GOT3 (cell line): ENCODE measurements around the gene MAP1S.

Source experiments
- DNase-seq: peaks from one replicate; lab custom pipeline; 2025; ENCODE audit warnings: mixed read lengths; lab: John Stamatoyannopoulos, UW

Gene MAP1S

DNA sequence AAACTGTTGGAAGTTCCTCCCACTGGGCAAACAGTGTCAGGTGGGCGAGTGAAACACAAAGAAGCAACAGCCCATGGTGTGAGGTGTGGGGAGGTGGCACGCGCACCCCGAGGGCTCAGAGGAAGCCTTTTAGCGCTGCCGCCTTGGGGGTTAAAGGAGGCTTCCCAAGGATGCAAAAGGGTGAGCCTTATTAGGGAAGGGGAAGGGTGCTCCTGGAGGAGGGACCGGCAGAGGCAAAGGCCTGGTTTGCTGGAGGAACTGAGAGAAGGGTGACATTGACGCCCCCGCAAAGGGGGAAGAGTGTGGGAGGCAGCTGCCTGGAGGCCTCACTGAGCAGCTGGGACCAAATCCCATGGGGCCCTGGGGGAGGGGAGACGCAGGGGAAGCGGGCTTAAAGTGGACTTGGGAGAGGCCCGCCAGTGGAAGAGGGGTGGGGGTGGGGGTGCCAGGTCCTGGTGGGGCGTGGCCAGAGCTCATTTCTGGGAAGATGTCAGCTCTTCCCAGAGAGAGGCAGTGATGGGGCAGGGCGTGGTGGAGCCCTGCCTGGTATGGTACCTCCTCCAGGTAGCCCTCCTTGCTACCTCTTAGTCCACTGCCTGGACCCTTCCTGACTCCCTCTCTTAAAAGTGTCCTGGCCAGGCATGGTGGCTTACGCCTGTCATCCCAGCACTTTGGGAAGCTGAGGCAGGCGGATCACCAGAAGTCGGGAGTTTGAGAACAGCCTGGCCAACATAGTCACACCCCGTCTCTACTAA lies 20.0 kb downstream of the MAP1S start:
- DNase-seq: no peak

DNA sequence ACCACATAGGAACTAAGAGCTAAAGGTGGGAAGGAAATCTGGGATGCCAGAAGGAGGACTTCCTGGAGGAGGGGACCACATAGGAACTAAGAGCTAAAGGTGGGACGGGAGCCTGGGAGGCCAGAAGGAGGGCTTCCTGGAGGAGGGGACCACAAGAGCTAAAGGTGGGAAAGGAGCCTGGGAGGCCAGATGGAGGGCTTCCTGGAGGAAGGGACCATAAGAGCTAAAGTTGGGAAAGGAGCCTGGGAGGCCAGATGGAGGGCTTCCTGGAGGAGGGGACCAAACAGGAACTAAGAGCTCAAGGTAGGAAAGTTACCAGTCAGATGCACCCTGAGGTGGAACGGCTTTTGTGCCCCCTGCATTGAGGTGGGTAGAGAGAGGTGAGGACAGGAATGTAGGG lies 22.2 kb downstream of the MAP1S start:
- no peak for DNase-seq

DNA sequence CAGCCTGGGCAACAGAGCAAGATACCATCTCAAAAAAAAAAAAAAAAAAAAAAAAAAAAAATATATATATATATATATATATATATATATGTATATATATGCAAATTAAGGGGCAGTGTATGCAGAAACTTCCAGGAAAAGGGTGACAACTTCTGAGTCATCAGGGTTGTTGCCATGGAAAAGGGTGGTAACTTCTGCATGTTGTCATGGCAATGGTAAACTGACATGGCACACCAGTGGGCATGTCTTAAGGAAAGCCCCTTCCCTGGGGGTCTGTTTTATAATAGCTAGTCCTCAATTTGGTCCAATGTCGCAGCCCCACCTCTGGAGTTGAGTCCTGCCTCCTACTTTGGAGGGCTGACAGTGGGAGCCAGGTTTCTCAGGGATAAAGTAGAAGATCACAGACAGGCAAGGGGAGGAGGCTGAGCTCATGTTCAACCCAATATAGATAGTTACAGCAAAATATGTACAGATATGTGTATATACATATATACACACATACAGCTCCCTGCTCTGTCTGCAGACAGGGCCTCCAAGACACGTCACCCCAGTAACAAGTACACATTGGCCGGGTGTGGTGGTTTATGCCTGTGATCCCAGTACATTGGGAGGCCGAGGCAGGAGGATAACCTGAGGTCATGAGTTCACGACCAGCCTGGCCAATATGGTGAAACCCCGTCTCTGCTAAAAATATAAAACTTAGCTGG lies 24.7 kb downstream of the MAP1S start:
- DNase-seq: no peak

DNA sequence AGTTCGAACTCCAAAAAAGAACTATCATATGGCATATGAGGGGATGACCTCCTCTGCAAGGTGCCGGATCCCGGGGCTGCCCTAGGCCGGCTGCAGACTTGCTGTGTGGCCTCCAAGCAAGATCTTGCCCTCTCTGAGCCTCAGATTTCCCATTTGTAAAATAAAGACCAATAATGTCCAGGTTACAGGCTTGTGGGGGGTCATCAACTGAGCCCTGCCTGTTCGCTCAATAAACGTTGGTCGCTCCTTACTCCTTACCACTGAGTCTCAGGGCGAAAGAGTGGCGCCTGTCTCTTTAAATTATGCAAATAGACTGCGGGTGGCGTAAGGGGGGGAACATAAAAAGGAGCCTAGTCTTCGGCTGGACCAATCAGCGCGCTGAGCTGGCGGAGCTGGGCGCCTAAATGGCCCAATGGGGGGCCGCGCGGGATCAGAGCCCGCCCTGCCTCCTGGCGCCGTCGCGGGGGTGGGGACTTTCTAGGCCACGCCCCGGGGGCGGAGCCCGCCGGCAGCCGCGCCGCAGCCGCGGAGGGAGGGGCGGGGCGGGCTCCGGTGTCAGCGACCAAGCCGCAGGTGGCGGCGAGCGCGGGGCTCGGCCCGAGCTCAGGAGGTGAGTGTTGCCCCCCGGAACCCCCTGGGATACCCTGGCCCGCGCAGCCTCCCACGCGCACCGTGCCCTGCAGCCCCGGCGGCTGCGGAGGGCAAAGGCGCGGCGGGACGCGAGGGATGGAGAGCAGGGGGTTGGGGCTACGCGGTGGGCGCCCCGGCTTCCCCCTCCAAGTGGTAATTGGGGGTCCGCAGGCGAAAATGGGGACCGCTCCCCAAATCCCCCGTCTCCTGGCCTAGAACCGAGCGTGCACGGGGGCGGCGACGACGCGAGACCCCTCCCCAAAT lies 28.2 kb downstream of the MAP1S start:
- DNase-seq: peak; percentile 80

DNA sequence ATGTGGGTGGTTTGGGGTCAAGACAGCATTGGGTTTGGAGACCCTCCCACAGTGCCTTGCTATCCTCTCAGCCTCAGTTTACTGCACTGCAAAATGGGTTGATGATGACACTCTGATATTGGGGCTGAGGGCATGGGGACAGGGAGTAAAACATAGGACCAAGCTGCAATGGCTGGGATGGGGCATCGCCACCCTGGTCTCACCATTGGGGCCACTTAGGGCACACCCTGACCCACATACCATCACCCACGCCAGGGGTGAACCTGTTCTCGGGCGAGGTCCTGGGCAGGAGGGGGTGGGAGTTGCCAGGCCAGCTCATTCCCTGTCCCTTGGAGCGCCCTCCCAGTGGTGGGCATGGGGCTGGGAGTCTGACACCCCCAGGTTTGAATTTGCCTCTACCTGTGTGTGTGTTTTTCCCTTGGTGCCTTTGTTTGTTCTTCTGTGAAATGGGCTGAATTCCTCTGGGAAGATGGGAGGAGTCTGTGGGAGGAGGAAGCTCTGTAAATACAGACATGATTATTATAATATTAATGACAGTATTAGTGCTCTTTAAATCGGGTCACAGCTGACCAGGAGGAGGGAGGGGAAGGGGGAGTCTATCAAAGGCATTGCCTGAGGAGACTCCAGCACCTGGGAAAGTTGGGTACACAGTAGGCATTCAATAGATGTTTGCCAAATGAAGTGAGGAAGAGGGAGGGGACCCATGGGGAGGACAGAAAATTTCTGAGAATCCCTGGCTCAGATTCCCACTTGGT lies 29.8 kb downstream of the MAP1S start:
- no peak for DNase-seq

DNA sequence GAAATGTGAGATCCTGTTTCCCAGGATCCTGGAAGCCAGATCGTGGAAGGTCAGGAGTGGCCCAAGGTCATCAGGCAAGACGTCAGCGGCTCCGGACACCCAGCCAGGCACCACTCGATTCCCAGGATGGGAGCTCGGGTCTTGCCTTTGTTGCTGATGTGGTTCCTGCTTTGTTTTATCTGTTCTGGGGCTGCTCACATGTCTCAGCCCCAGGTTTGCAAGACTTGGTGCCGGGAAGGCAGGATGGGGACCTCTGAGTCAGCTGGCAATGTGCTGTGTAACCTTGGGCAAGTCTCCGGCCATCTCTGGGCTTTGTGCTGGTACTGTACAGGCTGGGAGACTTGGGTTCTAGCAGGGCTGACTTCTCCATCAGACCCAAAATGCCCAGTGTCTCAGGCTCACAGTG lies 30.6 kb downstream of the MAP1S start:
- no peak for DNase-seq

DNA sequence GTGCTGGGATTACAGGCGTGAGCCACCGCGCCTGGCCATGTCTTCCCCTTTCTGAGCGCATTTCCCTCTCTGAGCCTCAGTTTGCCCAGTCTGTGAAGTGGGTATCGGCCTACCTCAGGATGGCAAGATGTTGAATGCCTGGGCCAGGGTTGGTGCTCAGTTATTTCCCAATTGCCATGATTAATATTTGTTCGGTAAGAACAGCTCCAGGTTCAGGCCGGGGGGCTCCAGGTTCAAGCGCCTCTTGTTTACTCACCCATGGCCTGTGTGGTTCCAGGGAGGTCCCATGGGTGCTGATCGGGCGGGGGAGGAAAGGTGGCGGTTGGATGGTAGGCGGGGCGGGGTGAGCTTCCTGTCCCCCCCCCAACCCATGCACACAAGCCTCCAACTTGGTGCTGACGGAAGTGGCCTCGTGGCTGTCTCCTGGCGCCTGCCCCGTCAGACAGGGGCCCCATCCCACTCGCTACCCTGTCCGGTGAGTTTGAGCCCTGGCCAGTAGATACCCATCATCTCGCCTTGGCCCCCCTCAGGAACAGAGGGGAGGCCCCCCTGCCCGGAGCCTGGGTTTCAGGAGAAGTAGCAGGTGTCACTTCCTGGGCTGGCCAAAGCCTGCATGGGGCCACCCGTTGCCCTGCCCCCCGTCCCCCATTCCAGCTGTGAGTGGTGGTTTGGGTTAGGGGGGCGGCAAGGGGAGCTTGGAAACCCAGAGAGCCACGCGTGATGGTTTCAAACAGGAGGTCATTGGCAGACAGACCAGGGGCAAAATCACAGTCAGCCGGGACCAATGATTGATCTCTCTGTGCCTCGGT lies 32.0 kb downstream of the MAP1S start, which contains the start of gene FCHO1:
Gene FCHO1, plus strand, starts transcription at position 375 of the 809 bp plus-strand sequence. CDS start 3,688 bp downstream, outside the sequence.
- DNase-seq: no peak

DNA sequence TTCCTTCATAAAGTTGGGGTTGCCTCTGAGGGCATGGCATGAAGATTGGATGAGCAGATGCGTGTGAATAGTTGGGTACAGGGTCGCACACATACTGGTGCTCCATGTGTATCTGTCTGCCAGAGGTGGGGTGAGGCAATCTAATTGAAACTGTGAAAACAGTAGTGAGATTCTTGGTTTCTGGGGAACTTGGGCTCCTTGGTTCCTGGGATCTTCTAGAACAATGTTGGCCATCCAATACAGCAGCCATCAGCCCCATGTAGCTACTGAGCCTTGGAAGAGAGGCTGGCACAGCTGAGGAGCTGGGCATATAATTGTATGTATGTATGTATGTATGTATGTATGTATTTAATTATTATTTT lies 32.6 kb downstream of the MAP1S start:
- DNase-seq: no peak

DNA sequence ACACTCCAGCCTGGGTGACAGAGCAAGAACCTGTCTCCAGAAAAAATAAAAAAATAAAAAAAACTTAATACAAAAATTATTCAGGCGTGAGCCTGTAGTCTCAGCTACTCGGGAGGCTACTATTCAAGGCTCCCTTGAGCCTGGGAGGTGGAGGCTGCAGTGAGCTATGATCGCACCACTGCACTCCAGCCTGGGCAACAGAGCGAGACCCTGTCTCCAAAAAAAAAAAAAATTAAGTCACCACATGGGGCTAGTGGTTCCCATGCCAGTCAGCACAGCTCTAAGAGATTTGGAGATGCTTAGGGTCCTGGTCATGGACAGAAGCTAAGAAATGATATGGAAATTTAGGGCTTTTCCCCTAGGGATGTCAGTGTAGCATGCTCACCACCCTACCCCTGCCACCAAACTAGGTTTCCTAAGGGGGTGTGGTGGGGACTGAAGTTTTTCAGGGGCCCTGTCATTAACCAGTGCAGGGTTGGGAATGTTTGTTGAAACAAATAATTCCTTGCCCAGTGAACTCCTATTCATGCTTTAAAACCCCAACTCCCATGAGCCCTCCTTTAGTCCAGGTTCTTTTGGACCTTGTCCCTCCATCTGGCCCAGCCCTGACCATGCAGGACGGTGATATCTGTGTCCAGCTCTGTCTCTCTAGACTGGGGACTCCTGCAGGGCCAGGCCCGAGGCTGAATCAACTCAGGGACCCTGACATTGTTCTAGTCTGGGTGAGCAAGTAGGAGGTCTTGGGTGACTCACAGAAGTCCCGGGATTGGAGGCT lies 33.8 kb downstream of the MAP1S start:
- DNase-seq: no peak

DNA sequence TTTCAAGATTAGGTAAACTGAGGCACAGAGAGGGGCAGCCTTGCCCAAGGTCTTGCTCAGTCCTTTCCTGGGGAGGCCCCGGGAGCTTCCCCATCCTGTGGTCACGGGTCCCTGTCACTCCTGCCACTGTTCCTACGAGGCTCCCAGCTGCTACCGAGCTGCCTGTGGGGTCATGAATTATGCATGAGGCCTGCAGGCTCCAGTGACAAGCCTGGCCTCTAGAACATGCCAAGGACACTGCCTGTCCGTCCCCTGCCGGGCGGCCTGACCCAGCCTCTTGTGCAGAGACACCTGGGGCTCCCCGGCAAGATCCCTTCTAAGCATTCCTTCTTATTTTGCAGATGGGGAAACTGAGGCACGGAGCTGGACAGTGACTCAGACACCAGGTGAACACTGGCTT lies 34.7 kb downstream of the MAP1S start:
- no peak for DNase-seq

DNA sequence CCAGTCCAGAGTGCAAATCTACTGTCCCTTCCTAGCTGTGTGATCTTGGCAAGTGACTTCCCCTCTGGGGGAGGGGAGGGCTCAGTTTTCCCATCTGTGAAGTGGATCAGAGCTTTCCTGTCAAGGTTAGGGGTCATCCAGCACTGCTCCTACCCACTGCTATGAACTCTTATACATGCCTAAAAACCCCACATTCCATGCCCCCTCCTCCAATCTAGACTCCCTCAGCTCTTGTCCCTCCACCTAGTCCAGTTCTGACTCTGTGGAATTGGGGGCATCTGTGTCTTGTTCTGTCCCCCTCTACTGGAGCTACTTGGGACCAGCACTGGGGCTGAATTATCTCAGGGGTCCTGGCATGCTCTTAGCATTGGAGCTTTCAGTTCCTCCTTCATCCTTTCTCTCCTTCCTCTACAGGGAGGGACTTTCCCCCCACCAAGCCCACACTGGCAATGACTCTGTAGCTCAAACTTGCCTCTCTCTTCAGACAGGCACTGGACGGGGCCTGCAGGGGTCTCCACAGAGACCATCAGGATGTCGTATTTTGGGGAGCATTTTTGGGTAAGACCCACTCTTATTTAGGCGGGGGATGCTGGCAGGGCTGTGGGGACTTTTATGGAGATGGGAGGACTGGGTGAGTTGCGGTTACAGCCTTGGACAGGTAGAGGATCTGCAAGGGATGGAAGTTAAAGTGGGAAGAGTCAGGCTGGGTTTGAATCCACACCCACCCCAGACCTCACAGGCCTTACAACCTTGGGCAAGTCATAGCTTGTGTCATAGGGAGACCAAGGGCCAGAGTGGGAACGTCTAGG lies 35.6 kb downstream of the MAP1S start:
- DNase-seq: no peak

DNA sequence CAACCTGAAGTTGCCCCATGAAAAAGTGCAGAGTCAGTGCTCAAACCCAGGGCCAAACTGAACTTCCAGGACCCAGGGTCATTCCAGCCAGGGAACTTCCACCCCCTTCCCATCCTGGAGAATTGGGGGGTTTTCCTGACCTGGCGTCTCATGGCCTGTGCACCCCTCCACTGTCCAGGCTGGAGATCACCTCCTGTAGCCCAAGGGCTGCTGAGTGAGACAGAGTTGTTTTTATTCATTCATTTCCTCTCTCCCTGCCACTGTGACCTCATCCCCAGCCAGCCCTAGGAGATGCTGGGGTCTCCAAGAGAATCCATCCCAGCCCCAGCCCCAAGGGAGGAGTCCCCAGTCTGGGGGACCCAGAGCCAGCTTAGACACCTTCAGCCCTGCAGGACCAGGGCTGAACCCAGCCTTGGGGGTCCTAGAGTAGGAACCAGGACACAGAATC lies 36.2 kb downstream of the MAP1S start:
- DNase-seq: no peak

DNA sequence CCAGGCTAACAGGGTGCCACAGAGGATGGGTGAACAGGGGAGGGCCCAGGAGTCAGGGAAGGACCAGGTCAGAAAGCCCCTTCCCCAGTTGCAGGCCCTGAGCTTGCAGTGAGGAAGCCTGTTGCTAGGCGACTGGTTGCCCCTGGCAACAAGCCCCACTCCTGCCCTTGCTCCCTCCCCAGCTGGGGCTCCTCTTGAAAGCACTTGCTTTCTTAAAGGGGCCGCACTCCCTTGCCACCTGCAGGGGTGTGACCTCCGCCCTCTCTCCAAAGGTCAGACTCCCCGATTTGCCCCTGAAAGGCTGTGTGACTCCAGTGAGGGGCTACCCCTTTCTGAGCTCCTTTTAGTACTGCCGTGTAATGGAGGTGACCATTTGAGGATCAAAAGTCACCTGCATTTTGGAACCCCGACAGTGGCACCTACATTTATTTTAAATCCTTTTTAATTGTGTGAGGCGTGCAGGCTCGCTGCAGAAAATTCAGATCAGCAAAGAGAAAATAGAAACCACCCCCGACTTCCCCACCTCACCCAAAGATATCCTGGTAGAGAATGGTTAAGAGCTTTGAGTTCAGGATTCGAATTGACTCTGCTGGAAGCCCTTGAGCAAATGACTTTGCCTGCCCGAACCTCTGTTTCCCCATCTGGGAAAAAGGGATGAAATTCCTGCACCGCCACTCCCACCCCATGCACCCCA lies 36.8 kb downstream of the MAP1S start:
- DNase-seq: no peak

DNA sequence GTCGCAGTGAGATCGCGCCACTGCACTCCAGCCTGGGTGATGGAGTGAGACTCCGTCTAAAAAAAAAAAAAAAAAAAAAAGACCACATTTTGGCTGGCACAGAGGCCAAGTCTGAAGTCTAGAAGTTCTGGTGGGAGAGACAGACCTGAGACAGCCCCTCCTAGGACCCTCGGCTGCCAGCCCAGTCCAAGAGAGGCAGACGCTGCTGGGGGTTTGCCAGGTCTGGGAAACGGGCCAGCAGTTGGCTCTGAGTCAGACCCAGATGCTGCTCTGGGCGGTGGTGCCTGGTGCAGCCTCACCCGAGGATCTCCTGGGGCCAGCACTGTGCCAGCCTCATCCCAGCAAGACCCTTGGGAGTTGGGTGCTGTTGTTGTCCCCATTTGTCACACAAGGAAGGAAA lies 37.8 kb downstream of the MAP1S start:
- DNase-seq: no peak

DNA sequence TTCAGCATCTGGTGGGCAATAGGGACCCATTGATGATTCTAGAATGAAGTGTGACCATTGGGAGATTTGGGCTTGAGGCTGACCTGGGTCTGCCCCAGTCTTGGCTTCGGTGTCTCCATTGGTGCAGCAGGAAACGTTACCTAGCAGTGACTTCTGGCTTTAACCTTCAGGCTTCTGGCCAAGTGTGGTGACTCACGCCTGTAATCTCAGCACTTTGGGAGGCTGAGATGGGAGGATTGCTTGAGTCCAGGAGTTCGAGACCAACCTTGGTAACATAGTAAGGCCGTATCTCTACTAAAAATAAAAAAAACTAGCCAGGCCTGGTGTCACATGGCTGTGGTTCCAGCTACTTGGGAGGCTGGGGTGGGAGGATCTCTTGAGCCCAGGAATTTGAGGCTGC lies 39.2 kb downstream of the MAP1S start:
- no peak for DNase-seq

DNA sequence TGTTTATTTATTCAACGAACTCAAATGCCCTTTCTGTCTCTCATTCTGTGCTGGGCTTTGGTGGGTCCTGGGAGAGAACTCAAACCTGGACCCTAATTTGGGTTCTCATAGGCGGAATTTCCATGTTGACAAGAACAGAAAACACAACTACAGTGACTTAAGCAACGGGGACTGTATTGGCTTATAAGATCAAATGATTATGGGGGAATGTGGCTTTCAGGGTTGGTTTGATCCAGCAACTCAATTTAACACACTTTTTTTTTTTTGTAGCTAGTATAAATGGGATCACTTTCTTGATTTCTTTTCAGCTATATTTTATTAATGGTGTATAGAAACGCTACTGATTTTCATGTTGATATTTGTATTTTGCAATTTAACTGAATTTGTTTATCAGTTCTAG lies 41.9 kb downstream of the MAP1S start:
- no peak for DNase-seq

DNA sequence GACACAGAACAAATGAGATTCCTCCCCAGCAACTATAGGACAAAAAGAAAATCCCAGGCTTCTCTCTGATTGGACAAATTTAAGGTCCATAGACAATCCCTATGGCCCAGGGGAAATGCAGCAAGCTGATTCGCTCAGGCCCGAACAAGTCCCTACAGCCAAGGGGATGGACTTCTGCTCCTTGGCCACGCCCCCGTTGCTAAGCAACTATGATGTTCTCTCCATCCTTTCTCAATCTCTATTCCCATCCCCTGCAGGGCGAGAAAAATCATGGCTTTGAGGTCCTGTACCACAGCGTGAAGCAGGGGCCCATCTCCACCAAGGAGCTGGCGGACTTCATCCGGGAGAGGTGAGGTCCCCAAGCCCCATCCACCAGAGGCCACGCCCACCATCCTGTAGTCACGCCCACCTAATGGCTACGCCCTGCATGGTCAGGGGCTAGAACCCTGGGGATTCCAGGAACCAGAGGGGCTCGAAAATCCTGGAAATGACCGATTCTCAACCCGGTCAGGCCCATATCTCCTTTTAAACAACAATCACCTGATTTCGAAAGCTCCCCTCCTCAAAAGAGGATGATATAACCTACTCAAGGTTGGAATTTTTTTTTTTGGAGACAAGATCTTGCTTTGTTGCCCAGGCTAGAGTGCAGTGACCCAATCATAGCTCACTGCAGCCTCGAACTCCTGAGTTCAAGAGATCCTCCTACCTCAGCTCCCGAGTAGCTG lies 43.4 kb downstream of the MAP1S start:
- peak; percentile 40 for DNase-seq

DNA sequence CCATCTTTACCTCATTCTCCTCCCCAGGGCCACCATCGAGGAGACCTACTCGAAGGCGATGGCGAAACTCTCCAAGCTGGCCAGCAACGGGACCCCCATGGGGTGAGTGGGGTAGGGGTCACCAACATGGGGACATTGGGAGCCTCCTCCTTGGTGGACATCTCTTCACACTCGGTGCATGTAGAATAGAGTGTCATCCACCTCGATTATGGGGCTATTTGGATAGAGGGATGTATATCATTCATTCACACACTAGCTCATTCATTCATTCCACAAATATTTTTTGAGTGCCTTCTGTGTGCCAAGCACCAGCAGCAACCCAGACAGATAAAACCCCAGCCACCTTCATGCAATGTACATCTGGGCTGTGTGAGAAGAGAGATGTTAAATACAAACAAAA lies 45.1 kb downstream of the MAP1S start:
- no peak for DNase-seq
